ENCODE results near the gene EFCAB3. TPM values are rescaled to one million over a fixed set of nuclear protein-coding genes. Genes with fewer than 3 reads are reported as not detected.
"Not testable (repeated sequence)": the region's sequence is repeated elsewhere in the genome, so short reads cannot be mapped to it uniquely, and the experiment has no call there.

The EFCAB3 gene
- total RNA-seq, 6 donors from 2014 or later: not detected

DNA sequence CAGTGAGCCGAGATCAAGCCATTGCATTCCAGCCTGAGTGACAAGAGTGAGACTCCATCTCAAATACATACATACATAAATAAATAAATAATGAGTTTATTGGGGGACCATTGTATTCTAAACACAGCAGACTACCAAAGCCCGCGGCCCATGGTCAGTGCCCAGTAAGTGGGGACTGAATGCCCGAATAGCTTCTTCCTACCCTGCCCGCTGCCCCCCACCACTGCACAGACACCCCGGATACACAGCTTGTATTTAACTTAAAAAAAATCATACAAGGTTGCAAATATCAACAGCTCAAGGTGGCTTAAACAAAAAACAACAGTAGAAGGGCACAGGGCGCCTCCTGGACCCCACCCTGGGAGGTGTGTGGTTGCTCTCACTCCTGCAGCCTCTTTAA is 75.7 kb downstream of the EFCAB3 start:
- no peak for ATAC-seq (ENCODE audit: low FRiP score in 2 of 2)
- Histone ChIP-seq H3K9me3 (no peaks in the 10 kb centered on the region), H3K27me3 (no peaks in the 10 kb centered on the region), H3K4me1 (no peaks in the 10 kb centered on the region), H3K4me3 (no peak overlapping the region), H3K27ac (no peak overlapping the region), H3K36me3 (no peaks in the 10 kb centered on the region)
- no peak for DNase-seq
- TF ChIP-seq POLR2A (IDR thresholded peaks at IDR 0.05) (no peak), EP300 (IDR thresholded peaks at IDR 0.05) (no peak), POLR2AphosphoS5 (IDR thresholded peaks at IDR 0.05) (no peak)
- TF ChIP-seq, protein P1, sequence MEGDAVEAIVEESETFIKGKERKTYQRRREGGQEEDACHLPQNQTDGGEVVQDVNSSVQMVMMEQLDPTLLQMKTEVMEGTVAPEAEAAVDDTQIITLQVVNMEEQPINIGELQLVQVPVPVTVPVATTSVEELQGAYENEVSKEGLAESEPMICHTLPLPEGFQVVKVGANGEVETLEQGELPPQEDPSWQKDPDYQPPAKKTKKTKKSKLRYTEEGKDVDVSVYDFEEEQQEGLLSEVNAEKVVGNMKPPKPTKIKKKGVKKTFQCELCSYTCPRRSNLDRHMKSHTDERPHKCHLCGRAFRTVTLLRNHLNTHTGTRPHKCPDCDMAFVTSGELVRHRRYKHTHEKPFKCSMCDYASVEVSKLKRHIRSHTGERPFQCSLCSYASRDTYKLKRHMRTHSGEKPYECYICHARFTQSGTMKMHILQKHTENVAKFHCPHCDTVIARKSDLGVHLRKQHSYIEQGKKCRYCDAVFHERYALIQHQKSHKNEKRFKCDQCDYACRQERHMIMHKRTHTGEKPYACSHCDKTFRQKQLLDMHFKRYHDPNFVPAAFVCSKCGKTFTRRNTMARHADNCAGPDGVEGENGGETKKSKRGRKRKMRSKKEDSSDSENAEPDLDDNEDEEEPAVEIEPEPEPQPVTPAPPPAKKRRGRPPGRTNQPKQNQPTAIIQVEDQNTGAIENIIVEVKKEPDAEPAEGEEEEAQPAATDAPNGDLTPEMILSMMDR (IDR thresholded peaks at IDR 0.05): no peak
- 90 to 92% methylated on average over 6 to 7 of the region's 7 CpGs for WGBS, 2 donors

DNA sequence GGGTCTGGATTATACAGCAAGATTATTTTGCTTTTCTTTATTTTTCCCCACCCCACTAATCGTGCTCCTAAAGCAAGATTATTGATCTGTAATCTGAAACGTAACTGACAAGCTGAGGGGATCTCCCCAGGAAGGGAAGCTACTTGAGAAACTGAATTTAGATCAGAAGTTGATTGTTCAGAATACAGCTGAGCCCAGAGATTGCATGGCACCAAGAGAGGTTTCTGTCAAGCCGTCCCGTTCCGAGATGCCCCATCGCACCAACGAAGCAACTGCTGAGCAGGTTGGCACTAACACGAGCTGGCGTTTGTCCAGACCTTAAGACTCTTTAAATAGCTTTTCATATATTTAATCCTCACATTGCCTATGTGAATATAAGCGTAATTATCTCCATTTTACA is 78.1 kb downstream of the EFCAB3 start:
- H3K9me3 ChIP-seq; H3K27me3 ChIP-seq; H3K4me1 ChIP-seq; DNase-seq; ATAC-seq (ENCODE audit: low FRiP score in 2 of 2); H3K27ac ChIP-seq; H3K4me3 ChIP-seq; H3K36me3 ChIP-seq: not testable (repeated sequence)
- WGBS, 2 donors: 70 to 83% methylated on average over 10 of the region's 10 CpGs

DNA sequence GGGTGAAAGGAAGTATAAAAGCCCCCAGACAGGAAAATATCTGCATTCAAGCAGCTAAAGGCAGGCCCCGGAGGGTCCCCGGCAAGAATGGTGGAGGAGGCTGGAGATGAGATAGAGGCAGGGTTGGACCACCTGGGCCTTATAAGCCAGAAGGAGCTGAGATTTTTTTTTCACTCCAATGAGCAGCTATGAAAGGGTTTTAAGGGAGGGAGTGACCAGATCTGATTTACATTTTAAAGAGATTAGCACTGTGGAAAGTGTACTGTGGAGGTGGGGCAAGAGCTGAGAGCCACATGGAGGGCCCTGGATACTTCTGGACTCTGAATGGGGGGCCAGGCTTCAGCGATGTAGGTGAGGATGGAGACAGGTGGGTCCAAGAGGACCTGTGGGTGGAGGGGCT is 84.1 kb downstream of the EFCAB3 start:
- not testable (repeated sequence) for H3K9me3 ChIP-seq; H3K27me3 ChIP-seq; H3K27ac ChIP-seq; DNase-seq; H3K4me1 ChIP-seq; H3K4me3 ChIP-seq; ATAC-seq (ENCODE audit: low FRiP score in 2 of 2); H3K36me3 ChIP-seq
- WGBS, 2 donors: 70 to 85% methylated on average over 3 of the region's 3 CpGs

DNA sequence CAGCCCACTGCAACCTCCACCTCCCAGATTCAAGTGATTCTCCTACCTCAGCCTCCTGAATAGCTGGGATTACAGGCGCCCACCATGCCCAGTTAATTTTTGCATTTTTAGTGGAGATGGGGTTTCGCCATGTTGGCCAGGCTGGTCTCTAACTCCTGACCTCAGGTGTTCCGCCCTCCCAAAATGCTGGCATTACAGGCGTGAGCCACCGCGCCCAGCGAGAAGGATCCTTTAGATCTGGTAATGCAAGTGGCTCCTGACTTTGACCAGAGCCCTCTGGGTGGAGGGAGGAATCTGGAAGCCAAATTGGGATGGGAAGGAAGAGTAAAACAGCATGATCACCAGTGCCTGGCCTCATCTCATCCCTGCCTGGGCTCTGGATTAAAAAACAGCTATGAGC is 84.9 kb downstream of the EFCAB3 start:
- H3K36me3 ChIP-seq; H3K9me3 ChIP-seq; DNase-seq; H3K27me3 ChIP-seq; H3K4me3 ChIP-seq; H3K4me1 ChIP-seq; ATAC-seq (ENCODE audit: low FRiP score in 2 of 2); H3K27ac ChIP-seq: not testable (repeated sequence)
- 96 to 97% methylated on average over 7 of the region's 7 CpGs for WGBS, 2 donors

Small RNA genes lying within 50 kb of the gene (small RNA-seq; reads per million reads assigned to genes)
- gene RNU7-52P: 0 reads per million in 4 donors

Other genes starting within 250 kb of the EFCAB3 start
- gene METTL2A, start 43.3 kb downstream of the EFCAB3 start, total RNA-seq: 10 to 100 TPM in 4 of 6 donors, 1 to 10 TPM in 2; 7.3 to 20.2 (median 15.4) TPM
- 10 to 100 TPM; 36.6 to 57.6 (median 44.9) TPM for gene TLK2, start 98.3 kb downstream of the EFCAB3 start, total RNA-seq
- gene MRC2, start 247.1 kb downstream of the EFCAB3 start, total RNA-seq: 100 to 1,000 TPM in 4 of 6 donors, 10 to 100 TPM in 2; 32.1 to 185 (median 116) TPM

Measured in upper lobe of left lung (tissue), 6 donors.